GM23338 (cell line): ENCODE data around the gene DNAH6. TPM values are rescaled to one million over a fixed set of nuclear protein-coding genes. Genes with fewer than 3 reads are reported as not detected.

Experiments
- ATAC-seq: fragments of 200-7000 bp; cut with Tn5 transposase; 3 replicates; pipeline ENCODE4 v1.9.1; 2020
- DNase-seq: peaks from one replicate; pipeline ENCODE4 v3.0.0-alpha.2; 2015; ENCODE audit warnings: low spot score
- H2AFZ ChIP-seq: fragments of 200-600 bp; sonication (generic); 2 replicates; pipeline ENCODE4 v1.8.0; 2016; ENCODE audit warnings: antibody characterized with exemption, mild to moderate bottlenecking, moderate library complexity
- H3F3A ChIP-seq: fragments of 200-600 bp; sonication (generic); replicated peaks from 2 replicates; pipeline ENCODE4 v1.8.0; 2017; ENCODE audit warnings: antibody characterized with exemption, mixed run types, low read depth
- H3K27ac ChIP-seq: fragments of 200-600 bp; sonication (generic); 2 replicates; pipeline ENCODE4 v1.6.1; 2016; ENCODE audit warnings: low read depth
- H3K27me3 ChIP-seq: fragments of 200-600 bp; sonication (generic); 2 replicates; pipeline ENCODE4 v1.8.0; 2016; ENCODE audit warnings: mild to moderate bottlenecking, mixed run types, moderate library complexity; ENCODE audit not compliant: insufficient read depth
- H3K36me3 ChIP-seq: fragments of 200-600 bp; sonication (generic); 2 replicates; pipeline ENCODE4 v1.8.0; 2016; ENCODE audit warnings: mild to moderate bottlenecking; ENCODE audit not compliant: insufficient read depth
- H3K4me1 ChIP-seq: fragments of 200-600 bp; sonication (generic); 2 replicates; pipeline ENCODE4 v1.8.0; 2016; ENCODE audit warnings: mild to moderate bottlenecking, moderate library complexity; ENCODE audit not compliant: insufficient read depth
- H3K4me2 ChIP-seq: fragments of 200-600 bp; sonication (generic); 2 replicates; pipeline ENCODE4 v1.7.1; 2017; ENCODE audit warnings: mixed run types
- H3K4me3 ChIP-seq: fragments of 200-600 bp; sonication (generic); 2 replicates; pipeline ENCODE4 v1.6.1; 2016; ENCODE audit warnings: mixed run types
- H3K79me2 ChIP-seq: fragments of 200-600 bp; sonication (generic); replicated peaks from 2 replicates; pipeline ENCODE4 v1.8.0; 2017; ENCODE audit warnings: mild to moderate bottlenecking; ENCODE audit not compliant: insufficient read depth
- H3K9me2 ChIP-seq: fragments of 200-600 bp; sonication (generic); 2 replicates; pipeline ENCODE4 v1.8.0; 2017; ENCODE audit not compliant: insufficient read depth
- H4K20me1 ChIP-seq: fragments of 200-600 bp; sonication (generic); replicated peaks from 2 replicates; pipeline ENCODE4 v1.8.0; 2017; ENCODE audit warnings: mild to moderate bottlenecking; ENCODE audit not compliant: insufficient read depth
- H3K27ac Mint-ChIP-seq: 2 replicates; pipeline ENCODE4 v1.8.0; 2020; ENCODE audit warnings: inconsistent platforms, mild to moderate bottlenecking, moderate library complexity, mixed read lengths
- H3K27me3 Mint-ChIP-seq: 3 replicates; pipeline ENCODE4 v1.8.0; 2022; ENCODE audit warnings: low read depth, mild to moderate bottlenecking, moderate library complexity, mixed read lengths, inconsistent platforms; ENCODE audit not compliant: insufficient read depth, poor library complexity
- H3K36me3 Mint-ChIP-seq: 3 replicates; pipeline ENCODE4 v1.8.0; 2021; ENCODE audit warnings: low read depth, mild to moderate bottlenecking, inconsistent platforms, moderate library complexity, mixed read lengths
- H3K4me1 Mint-ChIP-seq: 3 replicates; pipeline ENCODE4 v1.8.0; 2020; ENCODE audit warnings: mild to moderate bottlenecking, inconsistent platforms, mixed read lengths
- H3K4me3 Mint-ChIP-seq: 3 replicates; pipeline ENCODE4 v1.8.0; 2021; ENCODE audit warnings: moderate library complexity, mild to moderate bottlenecking, inconsistent platforms, mixed read lengths
- H3K9me3 Mint-ChIP-seq: 3 replicates; pipeline ENCODE4 v1.8.0; 2020; ENCODE audit warnings: moderate library complexity, mild to moderate bottlenecking, inconsistent platforms, mixed read lengths
- CREB1 ChIP-seq: fragments of 250-450 bp; sonication (Bioruptor Pico); IDR thresholded peaks from 2 replicates; pipeline ENCODE4 v1.5.0; 2020; ENCODE audit warnings: low read depth, mild to moderate bottlenecking, moderate library complexity
- ETS1 ChIP-seq: IDR thresholded peaks from 2 replicates; pipeline ENCODE4 v1.6.1; 2016; ENCODE audit warnings: antibody characterized with exemption
- EZH2 ChIP-seq: fragments of 200-600 bp; sonication (generic); IDR thresholded peaks from one replicate; pipeline ENCODE4 v1.8.0; 2017; ENCODE audit warnings: antibody characterized with exemption, mild to moderate bottlenecking, low read depth; ENCODE audit not compliant: unreplicated experiment
- EZH2phosphoT487 ChIP-seq: fragments of 200-600 bp; sonication (generic); IDR thresholded peaks from one replicate; pipeline ENCODE4 v1.8.1; 2018; ENCODE audit warnings: antibody characterized with exemption; ENCODE audit not compliant: unreplicated experiment
- JUNB ChIP-seq: IDR thresholded peaks from one replicate; pipeline ENCODE4 v1.6.1; 2016; ENCODE audit warnings: antibody characterized with exemption; ENCODE audit not compliant: unreplicated experiment
- POLR2AphosphoS5 ChIP-seq: IDR thresholded peaks from 2 replicates; pipeline ENCODE4 v1.6.1; 2016; ENCODE audit warnings: antibody characterized with exemption, low read depth
- REST ChIP-seq: IDR thresholded peaks from one replicate; pipeline ENCODE4 v1.6.1; 2018; ENCODE audit warnings: antibody characterized with exemption; ENCODE audit not compliant: unreplicated experiment
- STAT1 ChIP-seq: IDR thresholded peaks from one replicate; pipeline ENCODE4 v1.6.1; 2016; ENCODE audit warnings: antibody characterized with exemption; ENCODE audit not compliant: unreplicated experiment
- ZNF114 ChIP-seq: fragments of 250-450 bp; sonication (Bioruptor Pico); IDR thresholded peaks from 2 replicates; pipeline ENCODE4 v1.5.0; 2020; ENCODE audit warnings: mild to moderate bottlenecking, moderate library complexity
- ZNF331 ChIP-seq: fragments of 250-450 bp; sonication (Bioruptor Pico); IDR thresholded peaks from 2 replicates; pipeline ENCODE4 v1.5.0; 2020; ENCODE audit warnings: low read depth, mild to moderate bottlenecking, moderate library complexity
- polyA plus RNA-seq: library from polyadenylated mRNA; unstranded; fragments of >200 nt; fragmentation: Nextera tagmentation; extraction: Ambion mirVana; gene quantifications from 2 replicates; pipeline ENCODE4 v1.2.1, GENCODE V29; 2016
- total RNA-seq: library from RNA; depleted of rRNA; stranded (reverse); fragments of >200 nt; shearing (Covaris generic); gene quantifications from 2 replicates; pipeline ENCODE4 v1.2.3, GENCODE V29; 2014
- TF ChIP-seq, protein P1 (sequence below), 2 experiments: fragments of 200-600 bp in 1 of 2; sonication (generic) in 1 of 2; conservative IDR thresholded peaks; 2 replicates each; pipeline versions ENCODE4 v1.5.1 to v1.6.1; 2016 to 2017; ENCODE audit warnings: antibody characterized with exemption in 2 of 2, low read depth in 2 of 2, mild to moderate bottlenecking in 2 of 2, moderate library complexity in 1 of 2

The DNAH6 gene
- total and polyA plus RNA-seq, 2 experiments from 2014 or later, result 0.27 to 0.31 TPM

DNA sequence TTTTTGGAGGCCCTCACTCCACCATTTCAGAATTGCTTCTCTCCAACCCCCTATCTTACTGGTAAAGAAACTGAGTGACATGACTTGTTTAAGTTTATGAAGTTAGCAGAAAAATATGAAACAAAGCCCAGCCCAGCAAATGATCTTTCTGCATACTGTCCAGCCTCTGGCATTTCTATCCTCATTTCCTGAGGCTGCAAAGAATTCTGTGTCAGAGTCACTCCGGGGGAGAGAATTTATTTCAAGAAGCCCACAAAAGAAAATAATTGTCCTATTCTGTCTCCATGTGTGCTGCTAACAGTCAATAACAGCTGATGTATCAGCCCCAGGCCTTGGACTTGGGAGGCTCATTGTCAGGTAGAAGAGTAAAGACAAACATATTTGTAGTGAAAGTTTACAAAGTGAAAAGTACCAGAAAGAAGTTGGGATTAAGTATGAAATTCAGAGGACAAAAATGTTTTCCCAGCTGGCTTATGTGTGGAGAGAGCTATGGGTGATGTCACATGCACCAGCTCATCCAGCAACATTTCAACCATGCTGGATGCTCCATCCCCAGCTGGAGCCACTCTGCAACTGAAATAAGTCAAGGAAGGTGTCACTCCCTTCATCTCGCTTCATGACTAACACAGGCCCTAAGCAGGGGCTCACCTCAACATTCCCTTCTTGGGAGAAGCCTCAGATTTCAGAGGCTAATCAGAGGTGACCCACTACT lies 322.3 kb downstream of the DNAH6 start (continued):
- no peak for TF ChIP-seq REST
- TF ChIP-seq POLR2AphosphoS5, result no peak
- no peak for TF ChIP-seq EZH2
- TF ChIP-seq EZH2phosphoT487, result no peak
- TF ChIP-seq JUNB, result no peak
- TF ChIP-seq ZNF114 (CRISPR knock-in tag), result no peak
- no peak for TF ChIP-seq STAT1
- TF ChIP-seq, protein P1, sequence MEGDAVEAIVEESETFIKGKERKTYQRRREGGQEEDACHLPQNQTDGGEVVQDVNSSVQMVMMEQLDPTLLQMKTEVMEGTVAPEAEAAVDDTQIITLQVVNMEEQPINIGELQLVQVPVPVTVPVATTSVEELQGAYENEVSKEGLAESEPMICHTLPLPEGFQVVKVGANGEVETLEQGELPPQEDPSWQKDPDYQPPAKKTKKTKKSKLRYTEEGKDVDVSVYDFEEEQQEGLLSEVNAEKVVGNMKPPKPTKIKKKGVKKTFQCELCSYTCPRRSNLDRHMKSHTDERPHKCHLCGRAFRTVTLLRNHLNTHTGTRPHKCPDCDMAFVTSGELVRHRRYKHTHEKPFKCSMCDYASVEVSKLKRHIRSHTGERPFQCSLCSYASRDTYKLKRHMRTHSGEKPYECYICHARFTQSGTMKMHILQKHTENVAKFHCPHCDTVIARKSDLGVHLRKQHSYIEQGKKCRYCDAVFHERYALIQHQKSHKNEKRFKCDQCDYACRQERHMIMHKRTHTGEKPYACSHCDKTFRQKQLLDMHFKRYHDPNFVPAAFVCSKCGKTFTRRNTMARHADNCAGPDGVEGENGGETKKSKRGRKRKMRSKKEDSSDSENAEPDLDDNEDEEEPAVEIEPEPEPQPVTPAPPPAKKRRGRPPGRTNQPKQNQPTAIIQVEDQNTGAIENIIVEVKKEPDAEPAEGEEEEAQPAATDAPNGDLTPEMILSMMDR (conservative IDR thresholded peaks at IDR 0.05; ENCODE audit: low read depth in 2 of 2), result no peak

DNA sequence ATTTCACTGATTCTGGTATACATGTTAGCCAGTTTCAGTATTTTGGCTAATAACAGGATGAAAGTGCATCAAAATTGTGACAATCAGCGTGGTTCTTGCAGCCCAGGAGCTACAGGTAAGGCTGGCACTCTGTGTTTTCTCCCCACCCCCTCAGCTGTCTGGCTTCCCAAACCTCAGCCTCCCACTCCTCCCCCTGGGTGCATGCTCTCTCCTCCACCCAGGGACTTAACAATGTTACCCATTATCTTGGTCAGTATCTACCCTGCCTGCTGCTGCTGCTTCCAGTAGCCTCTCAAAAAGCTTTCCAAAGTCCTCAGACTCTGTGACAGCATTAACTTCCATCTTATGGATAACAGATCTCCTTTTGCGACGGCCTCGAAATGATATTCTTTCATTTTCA lies 323.6 kb downstream of the DNAH6 start:
- H3K27me3 Mint-ChIP-seq, result peaks cover 2% of the 10 kb centered on the region
- no peaks in the 10 kb centered on the region for H3K79me2 ChIP-seq
- no peaks in the 10 kb centered on the region for H3K4me1 ChIP-seq
- H3K4me2 ChIP-seq, result no peak overlapping the region
- peaks cover 20% of the 10 kb centered on the region; the same call in 2 of the 3 replicates for H3K36me3 Mint-ChIP-seq
- ATAC-seq, result peak; percentile 55
- H3K4me1 Mint-ChIP-seq, result peaks cover 12% of the 10 kb centered on the region
- no peak overlapping the region for H3K4me3 ChIP-seq
- H3K27ac ChIP-seq, result no peak overlapping the region
- H3K4me3 Mint-ChIP-seq, result no peak overlapping the region
- no peak for DNase-seq
- no peaks in the 10 kb centered on the region for H3K27me3 ChIP-seq
- peaks cover 5% of the 10 kb centered on the region; the same call in 1 of the 2 replicates for H3K9me2 ChIP-seq
- no peaks in the 10 kb centered on the region; the same call in none of the 2 replicates for H3K36me3 ChIP-seq
- no peak overlapping the region for H3K27ac Mint-ChIP-seq
- H4K20me1 ChIP-seq, result no peaks in the 10 kb centered on the region
- no peaks in the 10 kb centered on the region for H3F3A ChIP-seq
- peaks cover 16% of the 10 kb centered on the region for H3K9me3 Mint-ChIP-seq
- no peak overlapping the region for H2AFZ ChIP-seq
- TF ChIP-seq CREB1 (no peak), REST (no peak), STAT1 (no peak), EZH2 (no peak), ETS1 (no peak), ZNF331 (CRISPR knock-in tag) (no peak)
- TF ChIP-seq, protein P1 (conservative IDR thresholded peaks at IDR 0.05; ENCODE audit: low read depth in 2 of 2), result no peak
